AG10803 (cell line): Measurements from ENCODE around the gene ELMO3.

ENCODE experiments used
- DNase-seq: peaks from one replicate; pipeline ENCODE4 v3.0.0; 2010; ENCODE audit warnings: low read depth
- H3K4me3 ChIP-seq: 2 replicates; pipeline ENCODE4 v1.5.1; 2011; ENCODE audit warnings: mild to moderate bottlenecking, low read length, control low read depth
- TF ChIP-seq, protein P1 (sequence below): conservative IDR thresholded peaks from 2 replicates; pipeline ENCODE4 v1.5.1; 2011; ENCODE audit warnings: mild to moderate bottlenecking, low read length, control low read depth, inconsistent platforms

Gene ELMO3

DNA sequence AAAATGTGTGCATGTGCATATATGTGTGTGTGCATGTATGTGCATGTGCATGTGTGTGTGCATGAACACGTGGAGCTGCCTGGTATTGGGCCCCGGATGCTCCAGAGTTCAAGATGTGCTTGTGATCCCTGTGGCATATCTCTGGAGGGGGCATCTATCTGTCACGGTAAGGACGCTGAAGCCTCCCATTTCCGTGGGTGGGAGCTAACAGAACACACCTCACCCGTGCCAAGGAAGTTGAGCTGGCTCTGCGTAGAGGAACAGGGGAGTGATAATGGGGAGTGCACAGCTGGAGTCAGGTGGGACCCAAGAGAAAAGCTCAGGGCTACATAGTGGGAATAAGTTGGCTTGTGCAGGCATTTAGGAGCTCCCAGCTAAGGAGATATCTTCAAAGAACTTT, 12.7 kb downstream of the ELMO3 start:
- no peak for DNase-seq
- no peak overlapping the region for H3K4me3 ChIP-seq
- TF ChIP-seq, protein P1, sequence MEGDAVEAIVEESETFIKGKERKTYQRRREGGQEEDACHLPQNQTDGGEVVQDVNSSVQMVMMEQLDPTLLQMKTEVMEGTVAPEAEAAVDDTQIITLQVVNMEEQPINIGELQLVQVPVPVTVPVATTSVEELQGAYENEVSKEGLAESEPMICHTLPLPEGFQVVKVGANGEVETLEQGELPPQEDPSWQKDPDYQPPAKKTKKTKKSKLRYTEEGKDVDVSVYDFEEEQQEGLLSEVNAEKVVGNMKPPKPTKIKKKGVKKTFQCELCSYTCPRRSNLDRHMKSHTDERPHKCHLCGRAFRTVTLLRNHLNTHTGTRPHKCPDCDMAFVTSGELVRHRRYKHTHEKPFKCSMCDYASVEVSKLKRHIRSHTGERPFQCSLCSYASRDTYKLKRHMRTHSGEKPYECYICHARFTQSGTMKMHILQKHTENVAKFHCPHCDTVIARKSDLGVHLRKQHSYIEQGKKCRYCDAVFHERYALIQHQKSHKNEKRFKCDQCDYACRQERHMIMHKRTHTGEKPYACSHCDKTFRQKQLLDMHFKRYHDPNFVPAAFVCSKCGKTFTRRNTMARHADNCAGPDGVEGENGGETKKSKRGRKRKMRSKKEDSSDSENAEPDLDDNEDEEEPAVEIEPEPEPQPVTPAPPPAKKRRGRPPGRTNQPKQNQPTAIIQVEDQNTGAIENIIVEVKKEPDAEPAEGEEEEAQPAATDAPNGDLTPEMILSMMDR, result no peak

DNA sequence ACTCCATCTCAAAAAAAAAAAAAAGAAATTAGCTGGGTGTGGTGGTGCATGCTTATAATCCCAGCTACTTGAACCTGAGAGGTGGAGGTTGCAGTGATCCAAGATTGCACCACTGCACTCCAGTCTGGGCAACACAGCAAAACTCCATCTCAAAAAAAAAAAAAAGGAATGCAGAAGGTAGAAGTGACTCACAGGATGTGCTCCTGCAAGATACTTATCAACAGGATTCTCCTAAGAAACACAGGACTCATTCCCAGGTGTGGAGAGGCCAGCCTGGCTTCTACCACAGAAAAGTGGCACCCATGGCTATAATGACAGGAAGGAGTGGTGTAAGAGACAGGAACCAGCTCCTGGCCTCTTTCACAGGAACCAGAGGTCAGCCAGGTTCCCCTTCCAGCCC, 13.8 kb downstream of the ELMO3 start:
- H3K4me3 ChIP-seq, result no peak overlapping the region
- TF ChIP-seq, protein P1, result no peak
- no peak for DNase-seq

DNA sequence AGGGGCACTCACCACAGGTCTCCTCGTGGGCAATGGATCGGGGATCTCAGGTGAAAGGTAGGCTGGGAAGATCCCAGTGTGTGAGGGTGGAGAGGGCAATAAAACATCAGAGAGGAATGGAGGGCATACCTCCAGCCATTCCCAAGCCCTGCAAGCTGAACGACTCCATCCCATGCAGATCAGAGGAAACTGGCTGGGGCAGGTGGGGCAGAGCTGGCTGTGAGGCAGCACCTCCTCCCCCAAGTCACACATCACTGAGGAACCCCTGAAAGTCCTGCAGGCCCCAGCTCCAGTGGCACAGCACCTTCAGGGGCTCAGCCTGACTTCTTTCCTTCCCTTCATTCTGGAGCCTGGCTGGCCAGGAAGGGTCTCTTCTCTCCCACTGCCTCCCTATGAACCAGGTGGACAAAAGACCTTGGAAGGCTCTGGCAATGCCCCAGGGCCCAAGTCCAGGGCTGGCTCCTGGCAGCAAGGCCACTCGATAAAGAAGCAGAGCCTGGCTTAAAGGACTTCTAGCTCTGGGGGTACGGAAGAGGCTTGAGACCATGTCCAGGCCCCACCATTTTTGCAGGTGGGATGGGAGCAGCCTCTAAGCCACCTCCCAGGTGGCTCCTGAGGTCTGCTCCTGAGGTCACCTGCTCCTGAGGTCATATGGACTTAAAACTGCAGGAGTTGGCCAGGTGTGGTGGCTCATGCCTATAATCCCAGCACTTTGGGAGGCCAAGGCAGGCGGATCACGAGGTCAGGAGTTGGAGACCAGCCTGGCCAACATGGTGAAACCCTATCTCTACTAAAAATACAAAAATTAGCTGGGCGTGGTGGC, 14.5 kb downstream of the ELMO3 start:
- no peak for DNase-seq
- no peak overlapping the region for H3K4me3 ChIP-seq
- TF ChIP-seq, protein P1, result no peak

- H3K4me3 ChIP-seq, result no peak overlapping the region
- TF ChIP-seq, protein P1, result no peak
- no peak for DNase-seq
Observed at GRCh38 chr16:67215706-67216105, 16.8 kb downstream of the ELMO3 start.

GRCh38 chr16:67216612-67217490, 17.9 kb downstream of the ELMO3 start:
- no peak for DNase-seq
- TF ChIP-seq, protein P1, result no peak

DNA sequence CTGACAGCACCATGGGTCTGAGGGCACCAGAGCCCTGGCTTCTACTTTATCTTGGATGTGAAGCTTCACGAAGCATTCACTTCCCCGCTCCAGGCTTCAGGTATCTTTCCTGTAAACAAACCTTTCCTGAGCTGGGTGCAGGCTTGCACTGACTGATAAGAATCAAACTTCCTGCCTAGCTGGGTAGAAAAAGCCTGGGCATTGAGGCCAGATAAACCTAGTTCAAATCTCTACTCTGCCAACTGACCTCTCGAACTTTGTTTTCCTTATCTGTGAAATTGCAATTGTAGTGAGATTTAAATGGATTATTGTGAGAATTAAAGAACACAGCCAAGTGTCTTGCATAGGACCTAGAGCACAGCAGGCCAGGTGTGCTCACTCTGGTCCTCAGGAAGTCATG, 25.1 kb downstream of the ELMO3 start:
- TF ChIP-seq, protein P1, result no peak
- no peak for DNase-seq
- no peak overlapping the region for H3K4me3 ChIP-seq

More at GRCh38 chr16:67216612-67217490, 17.9 kb downstream of the ELMO3 start:
- no peak overlapping the region for H3K4me3 ChIP-seq
